GM19328 (cell line): ENCODE measurements around the gene SLC9A5.

Source experiments
- ATAC-seq: cut with Tn5 transposase; IDR thresholded peaks from one replicate; pipeline ENCODE4 v1.9.1; 2021; ENCODE audit warnings: mild to moderate bottlenecking, moderate library complexity; ENCODE audit not compliant: unreplicated experiment

SLC9A5 gene

DNA sequence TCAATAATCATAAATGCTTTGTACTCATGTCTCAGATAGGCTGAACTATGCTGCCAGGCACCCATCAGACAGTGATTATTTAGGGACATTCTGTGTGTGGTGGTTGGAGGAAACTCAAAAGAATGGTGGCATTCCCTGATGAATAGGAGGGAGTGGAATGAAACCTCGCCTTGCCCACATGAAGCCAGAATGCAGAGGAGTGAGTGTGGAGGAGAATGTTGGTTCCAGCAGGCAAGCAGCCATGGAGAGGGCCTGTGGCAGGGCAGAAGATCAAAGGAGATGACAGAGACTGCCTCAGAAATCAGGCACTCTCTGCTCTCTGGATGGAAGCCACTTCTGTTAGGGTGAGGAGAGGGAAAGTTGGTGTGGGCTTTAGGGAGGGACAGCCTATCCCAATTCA, 55.2 kb downstream of the SLC9A5 start:
- no peak for ATAC-seq

GRCh38 chr16:67305216-67306071, 56.7 kb downstream of the SLC9A5 start:
- ATAC-seq: no peak

DNA sequence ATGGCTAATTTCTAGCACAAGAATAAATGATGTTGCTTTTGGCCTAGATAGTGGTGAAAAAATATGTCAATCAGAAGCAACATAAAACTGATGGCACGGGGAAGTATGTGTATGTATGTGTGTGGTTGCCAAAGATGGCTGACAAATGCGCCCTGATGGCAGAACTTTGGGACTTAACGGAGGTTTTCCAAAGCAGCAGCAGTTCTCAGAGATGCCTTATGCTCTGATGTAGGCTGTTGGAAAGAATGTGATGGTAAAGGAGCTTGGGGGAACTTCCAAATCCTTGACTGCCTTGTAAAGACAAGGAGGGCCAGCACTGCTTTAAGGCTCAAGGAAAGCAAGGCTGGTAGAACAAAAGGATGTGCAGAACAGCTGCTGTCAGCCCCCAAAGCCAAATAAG, 61.8 kb downstream of the SLC9A5 start:
- no peak for ATAC-seq

DNA sequence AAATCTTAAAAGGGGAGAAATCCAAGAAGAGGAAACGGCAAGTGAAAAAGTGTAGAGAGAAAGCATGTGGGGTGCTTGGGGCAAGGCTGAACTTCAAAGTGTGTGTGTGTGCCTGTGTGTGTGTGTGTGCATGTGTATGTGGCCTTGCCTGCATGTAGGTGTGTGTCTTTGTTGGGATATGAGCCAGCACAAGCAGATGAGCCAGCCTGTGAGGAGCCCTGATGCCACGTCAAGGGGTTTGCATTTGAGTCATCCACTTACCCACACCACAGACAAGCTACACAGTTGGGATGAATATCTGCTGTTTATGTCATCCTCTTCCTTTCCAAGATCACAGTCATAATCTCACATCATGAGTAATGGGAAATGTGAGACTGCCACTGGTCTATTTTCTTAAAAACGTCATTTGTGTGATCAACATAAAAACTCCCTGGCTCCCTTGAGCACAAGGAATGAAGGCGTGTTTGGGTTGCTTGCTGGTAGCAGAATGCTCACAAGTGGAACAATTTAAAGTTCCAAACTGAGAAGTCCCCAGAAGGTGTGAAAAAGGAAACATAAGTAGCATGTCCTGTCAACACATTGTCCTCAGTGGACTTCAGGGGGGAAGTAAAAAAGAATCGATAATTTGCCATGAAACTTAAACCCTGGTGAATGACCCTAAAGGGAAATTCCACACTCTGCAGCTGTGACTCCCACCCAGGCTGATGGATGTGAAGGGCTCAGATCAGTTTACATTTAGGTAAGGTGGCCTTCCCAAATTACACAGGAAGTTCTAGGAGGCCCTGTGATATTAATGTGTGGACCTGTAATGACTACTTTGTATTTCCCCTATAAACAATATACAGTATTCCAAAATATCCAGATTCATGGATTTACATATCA, 63.1 kb downstream of the SLC9A5 start:
- no peak for ATAC-seq

- no peak for ATAC-seq
These were observed 63.9 kb downstream of the SLC9A5 start for GRCh38 chr16:67312719-67313118.

- no peak for ATAC-seq
These were observed 69.1 kb downstream of the SLC9A5 start for GRCh38 chr16:67317853-67318252.
